ENCODE data around the gene CLDN9.

CLDN9 gene

GRCh38 chr16:2996298-2996697, 16.4 kb upstream of the CLDN9 start:
- DNase-seq (ENCODE audit: low read depth) = no peak

GRCh38 chr16:2999929-3000328, 12.8 kb upstream of the CLDN9 start:
- DNase-seq (ENCODE audit: low read depth) = no peak

- no peak for DNase-seq (ENCODE audit: low read depth)
Measured at GRCh38 chr16:3000540-3000939, 12.2 kb upstream of the CLDN9 start.

- no peak for DNase-seq (ENCODE audit: low read depth)
Measured at GRCh38 chr16:3001316-3001715, 11.4 kb upstream of the CLDN9 start.

- peak; percentile 89 for DNase-seq (ENCODE audit: low read depth)
Measured at GRCh38 chr16:3003582-3004270, 9.0 kb upstream of the CLDN9 start.

GRCh38 chr16:3004319-3004718, 8.4 kb upstream of the CLDN9 start:
- no peak for DNase-seq (ENCODE audit: low read depth)

GRCh38 chr16:3004781-3005284, 7.9 kb upstream of the CLDN9 start:
- no peak for DNase-seq (ENCODE audit: low read depth)

- no peak for DNase-seq (ENCODE audit: low read depth)
Measured at GRCh38 chr16:3007059-3007956, 5.4 kb upstream of the CLDN9 start.

GRCh38 chr16:3007957-3008689, 4.6 kb upstream of the CLDN9 start:
- no peak for DNase-seq (ENCODE audit: low read depth)

GRCh38 chr16:3008690-3009037, 4.1 kb upstream of the CLDN9 start:
- DNase-seq (ENCODE audit: low read depth) = no peak

- no peak for DNase-seq (ENCODE audit: low read depth)
Measured at GRCh38 chr16:3009568-3010390, 2.9 kb upstream of the CLDN9 start.

GRCh38 chr16:3010510-3010909, 2.2 kb upstream of the CLDN9 start:
- DNase-seq (ENCODE audit: low read depth) = no peak

- DNase-seq (ENCODE audit: low read depth) = no peak
Measured at GRCh38 chr16:3012246-3012645, 477 bp upstream of the CLDN9 start.

GRCh38 chr16:3013491-3013951, 798 bp downstream of the CLDN9 start:
- DNase-seq (ENCODE audit: low read depth) = no peak

- DNase-seq (ENCODE audit: low read depth) = no peak
Measured at GRCh38 chr16:3013998-3014690, 1.4 kb downstream of the CLDN9 start.

- DNase-seq (ENCODE audit: low read depth) = no peak
Measured at GRCh38 chr16:3014971-3015370, 2.2 kb downstream of the CLDN9 start.

- DNase-seq (ENCODE audit: low read depth) = no peak
Measured at GRCh38 chr16:3015865-3016521, 3.3 kb downstream of the CLDN9 start.

- DNase-seq (ENCODE audit: low read depth) = no peak
Measured at GRCh38 chr16:3017344-3017743, 4.6 kb downstream of the CLDN9 start.

- DNase-seq (ENCODE audit: low read depth) = no peak
Measured at GRCh38 chr16:3017794-3018506, 5.2 kb downstream of the CLDN9 start, which contains the start of gene CLDN6. CLDN6 (minus strand) TSS chr16:3018183; CDS start chr16:3016021, 2,162 bp downstream.
